SIG-M5 (cell line): ENCODE results near the gene OLFM1.
"Not testable (repeated sequence)": the region's sequence is repeated elsewhere in the genome, so short reads cannot be mapped to it uniquely, and the experiment has no call there.

Experiments
- DNase-seq: peaks from one replicate; lab custom pipeline; 2025; lab: John Stamatoyannopoulos, UW

OLFM1 gene

DNA sequence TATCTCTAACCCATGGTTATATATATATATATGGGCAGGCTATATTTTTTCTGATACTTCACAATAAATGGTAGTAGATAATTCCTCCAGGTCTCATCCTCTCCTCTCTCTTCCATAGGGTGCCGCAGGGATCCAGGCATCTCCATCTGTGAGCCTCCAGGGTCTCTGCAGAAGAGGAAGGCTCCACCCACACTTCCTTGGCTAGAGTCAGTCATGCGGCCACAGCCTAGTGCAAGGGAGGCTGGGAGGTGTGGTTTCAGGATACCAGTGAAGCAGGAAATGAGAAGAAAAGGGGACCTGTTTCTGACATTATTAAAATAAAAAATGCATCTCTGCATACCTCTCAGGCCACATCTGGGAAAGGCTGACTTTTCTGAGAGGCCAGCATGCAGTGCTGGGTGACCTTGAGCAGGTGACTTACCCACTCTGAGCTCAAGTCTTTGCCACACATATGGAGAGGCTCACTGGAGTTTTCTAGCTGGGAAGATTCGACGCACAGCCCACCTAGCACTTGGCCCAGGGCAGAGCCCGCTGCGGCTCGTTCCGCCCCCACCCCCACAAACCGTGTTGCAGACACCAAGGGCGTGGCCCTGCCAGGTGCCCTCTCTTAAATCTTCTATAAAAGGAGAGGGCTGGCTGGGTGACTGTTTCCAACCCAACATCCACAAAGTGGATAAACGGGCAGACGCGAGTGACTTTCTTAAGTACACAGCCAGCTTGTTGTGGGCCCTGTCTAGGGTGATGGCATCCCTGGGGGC lies 47.9 kb downstream of the OLFM1 start:
- no peak for DNase-seq

DNA sequence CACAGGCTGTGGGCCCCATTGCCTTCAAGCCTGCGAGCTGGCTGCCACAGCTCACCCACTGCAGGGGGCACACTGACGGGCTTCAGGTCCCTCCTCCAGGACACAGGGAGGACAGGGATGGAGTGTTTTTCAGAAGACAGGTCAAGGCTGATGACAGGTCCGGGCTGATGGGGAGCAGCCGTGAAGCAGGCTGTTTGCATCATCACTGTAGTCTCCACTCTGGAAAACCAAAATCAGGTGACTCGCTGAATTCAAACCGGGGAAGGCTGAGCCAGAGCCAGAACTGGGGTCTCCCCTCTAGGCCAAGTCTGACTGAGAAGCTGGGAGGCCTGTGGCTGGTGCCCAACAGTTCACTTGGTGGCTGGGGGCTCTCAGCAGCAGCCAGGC lies 48.5 kb downstream of the OLFM1 start:
- DNase-seq = no peak

DNA sequence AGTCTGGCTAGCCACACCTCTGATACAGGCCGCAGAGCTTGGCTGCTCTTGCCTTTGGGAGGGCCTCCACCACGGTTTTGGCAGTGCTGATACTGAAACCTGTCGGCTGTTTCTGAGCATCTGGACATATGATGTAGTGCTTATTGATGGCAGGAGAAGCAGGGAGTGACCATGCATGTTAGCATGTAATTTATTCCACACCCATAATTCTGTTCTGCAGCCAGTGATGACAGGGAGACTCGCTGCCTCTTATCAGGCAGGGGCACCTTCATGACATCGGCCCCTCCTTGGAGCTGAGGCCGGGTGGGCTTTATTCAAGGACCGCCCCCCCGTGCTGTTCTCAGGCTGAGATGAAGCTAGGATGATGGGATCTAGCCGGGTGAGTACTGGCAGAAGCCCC lies 49.0 kb downstream of the OLFM1 start:
- no peak for DNase-seq

DNA sequence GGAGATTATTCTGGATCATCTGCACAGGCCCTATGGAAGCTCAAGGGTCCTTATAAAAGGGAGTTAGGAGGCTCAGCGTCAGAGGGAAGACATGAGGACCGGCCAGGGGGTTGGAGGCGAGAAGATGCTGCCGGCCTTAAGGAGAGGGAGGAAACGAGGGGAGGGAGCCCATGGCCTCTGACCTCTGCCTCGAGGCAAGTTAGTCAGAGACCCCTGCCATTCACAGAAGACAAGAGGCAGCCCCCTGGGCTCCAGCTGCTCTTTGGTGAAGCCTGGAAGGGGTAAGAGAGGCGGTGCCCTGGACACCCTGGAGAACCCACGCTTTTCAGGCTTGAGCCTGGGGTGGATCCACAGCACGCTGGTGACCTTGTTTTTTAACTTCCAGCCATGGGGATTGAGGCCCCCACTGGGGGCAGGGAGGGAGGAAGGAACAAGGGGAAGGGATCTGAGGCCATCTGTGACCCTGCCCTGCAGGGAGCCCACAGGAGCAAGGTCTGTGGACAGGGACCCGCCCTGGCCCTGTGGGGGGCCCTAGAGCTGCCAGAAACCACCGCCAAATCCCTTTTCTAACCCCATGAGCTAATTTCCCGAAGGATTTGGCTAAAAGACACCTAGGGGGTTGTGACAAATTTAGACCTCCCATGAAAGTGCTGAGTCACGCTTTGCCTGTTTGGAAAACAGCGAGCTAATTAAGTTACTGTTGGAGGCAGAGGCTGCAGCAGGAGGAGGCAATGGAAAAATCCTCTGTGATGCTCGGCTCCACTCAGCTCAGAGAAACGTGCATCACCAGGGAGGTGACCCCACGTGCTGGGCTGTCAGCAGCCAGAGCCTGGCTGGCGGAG lies 49.7 kb downstream of the OLFM1 start:
- no peak for DNase-seq

DNA sequence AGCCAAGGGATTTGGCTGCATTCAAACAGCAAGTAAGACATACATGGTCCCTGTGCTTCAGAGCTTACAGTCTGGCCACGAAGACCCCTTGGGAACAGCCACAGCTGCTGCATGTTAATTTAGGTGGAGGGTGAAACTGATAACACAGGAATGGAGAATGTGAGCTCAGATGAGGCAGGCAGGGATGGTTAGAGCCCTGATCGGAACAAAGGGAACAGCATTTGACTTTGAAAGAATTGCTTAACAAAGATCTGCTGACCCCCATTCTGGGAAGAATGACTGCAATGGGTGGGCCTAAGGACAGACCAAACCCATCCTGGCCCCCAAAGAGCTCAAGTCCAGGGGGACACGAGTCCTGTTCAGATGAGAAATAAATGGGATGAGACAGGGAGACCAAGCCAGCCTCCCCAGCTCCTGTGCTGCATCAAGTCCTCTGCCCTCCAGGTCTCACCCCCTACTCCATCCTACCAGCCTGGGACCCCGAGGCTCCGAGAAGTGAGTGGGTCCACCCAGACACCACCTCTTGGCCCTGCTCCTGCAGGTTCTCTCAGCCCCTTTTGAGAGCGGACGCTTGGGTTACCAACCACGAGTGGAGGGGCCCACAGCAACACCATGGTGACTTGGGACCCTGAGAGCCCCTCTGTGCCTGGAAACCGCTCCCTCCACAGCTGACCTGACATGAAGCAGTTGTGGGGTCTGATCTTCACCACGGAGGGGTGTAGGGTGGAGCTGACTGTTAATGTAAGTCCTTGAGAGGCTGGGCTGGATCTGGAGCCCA lies 50.8 kb downstream of the OLFM1 start:
- DNase-seq = no peak

DNA sequence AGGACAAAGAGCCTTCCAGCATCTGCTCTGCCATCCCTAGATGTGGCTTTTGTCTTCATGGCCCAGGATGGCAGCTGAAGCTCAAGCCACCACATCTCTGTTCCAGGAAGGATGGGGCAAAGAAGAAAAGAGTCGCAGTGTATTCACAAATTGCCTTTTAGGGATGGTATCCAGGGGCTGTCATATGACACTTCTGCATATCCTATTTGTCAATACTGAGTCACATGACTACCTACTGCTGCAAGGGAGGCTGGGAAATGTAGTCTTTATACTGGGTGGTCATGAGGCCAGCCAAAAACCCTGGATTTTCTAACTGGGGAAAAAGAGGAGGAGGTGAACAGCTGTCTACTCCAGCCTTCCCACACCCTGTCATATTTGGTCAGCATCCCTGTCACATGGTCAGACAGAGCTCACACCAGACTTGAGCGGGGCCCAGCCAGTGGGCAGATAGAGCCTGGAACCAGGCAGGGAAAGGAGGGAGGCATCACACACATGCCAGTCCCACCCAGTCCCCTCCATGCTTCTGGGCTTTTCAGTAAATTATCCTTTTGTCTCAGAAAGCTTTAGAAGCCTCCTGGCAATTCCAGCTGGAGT lies 52.0 kb downstream of the OLFM1 start:
- DNase-seq = no peak

DNA sequence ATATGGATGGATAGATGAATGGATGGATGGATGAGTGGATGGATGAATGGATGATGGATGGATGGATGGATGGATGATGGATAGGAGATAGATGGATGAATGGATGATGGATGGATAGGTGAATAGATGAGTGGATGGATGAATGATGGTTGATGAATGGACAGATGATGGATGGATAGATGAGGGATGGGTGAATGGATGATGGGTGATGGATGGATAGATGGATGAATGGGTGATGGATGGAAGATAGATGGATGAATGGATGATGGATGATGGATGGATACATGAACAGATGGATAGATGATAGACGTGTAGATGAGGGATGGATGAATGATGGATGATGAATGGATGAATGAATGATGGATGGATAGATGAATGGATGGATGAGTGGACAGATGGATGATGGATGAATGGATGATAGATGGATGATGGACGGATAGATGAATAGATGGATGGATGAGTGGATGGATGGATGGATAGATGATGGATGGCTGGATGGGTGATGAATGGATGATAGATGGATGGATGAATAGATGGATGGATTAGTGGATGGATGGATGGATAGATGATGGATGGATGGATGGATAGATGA lies 53.8 kb downstream of the OLFM1 start:
- no peak for DNase-seq

DNA sequence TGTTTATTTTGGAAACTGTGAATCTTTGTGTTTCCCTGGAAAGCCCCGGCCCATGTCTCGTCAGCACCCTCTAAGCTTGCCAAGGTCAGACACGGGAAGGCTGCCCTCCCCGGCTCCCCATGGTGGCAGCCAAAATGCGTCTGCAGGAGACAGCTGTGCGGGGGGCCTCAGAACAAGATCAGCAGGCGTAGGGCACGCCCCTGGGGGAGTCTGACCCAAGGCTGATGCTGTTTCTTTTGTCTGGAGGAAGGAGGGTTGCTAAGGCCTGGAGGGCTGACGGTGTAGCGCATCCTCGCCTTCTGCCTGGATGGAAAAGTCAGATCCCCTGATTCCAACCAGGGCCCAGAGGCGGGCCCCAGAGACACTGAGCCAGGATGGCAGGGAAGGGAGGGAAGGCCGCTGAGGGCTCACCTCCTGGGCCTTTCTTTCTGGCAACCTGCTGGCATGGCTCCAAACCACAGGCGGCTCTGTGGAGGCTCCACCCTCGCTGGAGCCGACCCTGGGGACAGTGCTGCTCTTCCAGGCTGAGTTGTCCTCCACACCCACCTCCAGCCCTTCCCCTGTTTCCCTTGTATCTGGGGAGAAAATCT lies 57.2 kb downstream of the OLFM1 start:
- no peak for DNase-seq

DNA sequence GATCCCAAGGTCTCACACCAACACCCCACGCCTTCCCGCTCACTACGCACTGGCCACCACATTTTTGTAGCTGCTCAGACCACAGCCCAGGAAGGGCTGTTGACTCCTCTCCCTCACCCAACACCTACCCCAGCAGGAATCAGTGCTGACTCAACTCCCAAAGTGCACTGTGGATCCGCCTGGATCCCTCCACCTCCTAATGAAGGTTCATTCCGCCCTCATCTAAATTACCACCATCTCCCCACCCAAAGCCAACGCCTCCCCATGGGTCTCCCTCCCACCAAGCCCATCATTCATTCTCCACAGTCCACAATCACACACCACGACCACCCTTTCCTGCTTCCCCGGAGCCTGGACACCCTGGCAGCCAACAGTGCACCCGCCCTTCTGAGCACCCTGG lies 57.8 kb downstream of the OLFM1 start:
- DNase-seq = no peak

DNA sequence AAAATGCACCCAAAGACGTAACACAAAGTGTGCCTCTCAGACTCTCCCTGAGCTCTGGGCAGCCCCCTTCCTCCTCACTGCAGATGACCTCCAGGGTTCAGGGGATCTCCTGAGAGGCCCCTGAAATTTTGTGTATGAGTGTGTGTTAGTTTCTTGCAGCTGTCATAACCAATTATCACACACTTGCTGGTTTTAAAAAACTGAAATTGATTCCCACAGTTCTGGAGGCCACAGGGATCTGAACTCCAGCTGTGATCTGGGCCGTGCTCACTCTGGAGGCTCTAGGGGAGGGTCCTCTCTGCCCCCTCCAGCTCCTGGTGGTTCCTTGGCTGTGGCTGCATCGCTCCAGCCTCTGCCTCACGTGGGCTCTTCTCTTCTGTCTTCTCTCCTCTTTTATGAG lies 58.8 kb downstream of the OLFM1 start:
- DNase-seq = no peak

DNA sequence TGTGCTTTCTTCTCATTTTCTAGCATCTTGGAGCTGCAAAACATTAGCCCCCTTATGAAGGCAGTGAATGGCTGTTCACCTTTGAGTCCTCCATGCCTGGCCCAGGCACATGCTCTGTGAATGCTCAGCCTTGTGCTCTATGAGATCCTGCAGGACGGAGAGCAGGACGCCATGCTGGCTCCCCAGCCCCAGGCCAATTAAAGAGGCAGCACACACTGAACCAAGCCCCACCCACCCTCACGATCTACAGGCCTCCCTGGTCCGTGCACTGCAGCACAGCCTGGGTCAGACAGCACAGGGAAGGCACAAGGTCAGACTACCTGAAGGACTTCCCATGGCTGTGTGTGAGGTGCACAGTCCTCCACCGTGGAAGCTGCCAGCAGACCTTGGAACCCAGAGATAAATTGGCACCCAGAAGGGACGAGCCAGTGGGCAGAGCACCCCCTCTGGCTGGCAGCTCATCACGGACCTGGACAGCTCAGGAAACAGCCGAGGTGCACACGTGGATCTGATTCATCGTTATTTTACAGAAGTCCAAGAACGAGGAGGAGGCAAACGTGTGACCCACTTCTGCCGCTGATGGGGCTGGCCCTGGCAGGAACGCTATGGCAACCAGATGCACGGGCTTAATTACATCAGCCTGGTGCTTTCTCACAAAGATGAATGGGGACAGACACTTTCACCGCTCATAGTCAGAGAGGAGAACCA lies 59.5 kb downstream of the OLFM1 start:
- DNase-seq = no peak

DNA sequence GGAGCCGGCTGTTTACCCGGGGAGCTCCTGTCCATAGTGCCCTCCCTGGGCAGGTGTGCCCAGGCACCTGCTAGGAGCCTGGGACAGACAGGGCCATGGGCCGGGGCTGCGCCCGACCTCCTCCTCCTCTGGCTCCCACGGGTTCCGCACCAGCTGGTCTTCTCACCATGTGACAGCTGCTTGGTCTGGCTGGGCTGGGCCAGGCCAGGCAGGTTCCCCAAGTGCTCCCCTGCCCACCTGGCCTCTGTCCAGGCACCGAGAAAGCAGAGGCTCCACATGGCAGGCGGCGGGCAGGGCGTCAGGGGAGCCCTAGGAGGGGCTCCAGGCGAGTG lies 60.0 kb downstream of the OLFM1 start:
- DNase-seq = no peak

DNA sequence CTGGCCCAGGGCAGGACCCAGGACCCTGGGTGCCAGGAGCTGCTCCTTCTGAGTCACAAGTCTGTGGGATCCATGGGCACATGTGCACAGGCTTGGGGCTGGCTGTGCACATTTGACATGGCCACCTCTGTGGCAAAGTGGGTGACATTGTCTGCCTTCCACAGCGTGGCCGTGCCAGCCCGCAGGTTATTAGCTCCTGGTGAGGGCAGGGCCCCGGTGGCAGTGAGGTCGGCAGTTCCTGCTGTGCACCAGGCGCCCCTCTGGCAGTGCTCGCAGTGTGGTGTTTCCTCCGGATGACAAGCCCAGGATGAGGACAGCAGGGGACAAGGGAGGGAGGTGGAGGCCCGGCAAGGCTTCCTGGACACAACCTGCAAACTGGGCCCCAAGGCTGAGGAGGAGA lies 60.5 kb downstream of the OLFM1 start:
- DNase-seq = no peak

DNA sequence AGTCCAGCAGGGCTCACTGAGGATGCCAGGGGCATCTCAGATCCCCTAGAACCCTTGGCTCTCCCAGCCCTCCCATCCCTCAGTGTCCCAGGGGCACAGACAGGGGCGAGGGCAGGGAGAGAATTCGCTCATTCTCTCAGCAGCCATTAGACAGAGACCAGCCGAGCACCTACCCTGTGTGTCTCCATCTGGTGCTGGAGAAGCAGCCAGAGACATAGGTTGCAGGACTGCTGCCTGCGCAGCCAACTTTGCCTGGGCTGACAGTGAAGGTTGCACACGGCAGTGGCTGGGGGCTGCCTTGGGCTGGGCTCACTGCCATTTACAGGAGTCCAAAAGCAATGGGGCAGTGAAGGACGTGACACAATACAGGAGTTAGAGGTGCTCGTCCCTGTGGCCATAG lies 60.9 kb downstream of the OLFM1 start:
- no peak for DNase-seq

DNA sequence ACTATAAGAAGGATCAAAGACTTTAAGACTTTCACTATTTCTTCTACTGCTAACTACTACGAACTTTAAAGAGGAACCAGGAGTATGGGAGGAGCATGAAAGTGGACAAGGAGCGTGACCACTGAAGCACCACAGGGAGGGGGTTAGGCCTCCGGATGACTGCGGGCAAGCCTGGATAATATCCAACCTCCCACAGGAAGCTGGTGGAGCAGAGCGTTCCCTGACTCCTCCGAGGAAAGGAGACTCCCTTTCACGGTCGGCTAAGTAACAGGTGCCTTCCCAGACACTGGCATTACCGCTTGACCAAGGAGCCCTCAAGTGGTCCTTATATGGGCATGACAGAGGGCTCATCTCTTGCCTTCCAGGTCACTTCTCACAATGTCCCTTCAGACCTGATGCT lies 62.4 kb downstream of the OLFM1 start:
- DNase-seq = not testable (repeated sequence)

DNA sequence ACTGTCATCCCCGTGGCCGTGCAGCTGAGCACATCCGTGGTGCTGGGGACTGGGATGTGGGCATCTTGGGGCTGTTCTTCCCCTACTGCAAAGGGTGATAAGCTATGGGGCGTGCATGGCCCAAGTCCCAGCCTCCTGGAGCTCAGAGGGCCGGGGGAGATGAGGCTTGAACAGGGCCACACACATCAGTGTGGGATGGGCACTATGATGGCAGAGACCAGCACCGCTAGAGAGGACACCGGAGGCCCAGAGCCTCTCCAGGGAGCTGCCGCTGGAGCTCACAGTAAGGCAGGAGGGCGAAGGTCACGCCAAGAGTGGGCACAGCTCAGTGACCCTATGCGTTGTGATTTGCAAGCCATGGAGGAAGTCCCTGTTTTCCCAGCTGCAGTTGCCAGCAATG lies 63.5 kb downstream of the OLFM1 start:
- DNase-seq = no peak

DNA sequence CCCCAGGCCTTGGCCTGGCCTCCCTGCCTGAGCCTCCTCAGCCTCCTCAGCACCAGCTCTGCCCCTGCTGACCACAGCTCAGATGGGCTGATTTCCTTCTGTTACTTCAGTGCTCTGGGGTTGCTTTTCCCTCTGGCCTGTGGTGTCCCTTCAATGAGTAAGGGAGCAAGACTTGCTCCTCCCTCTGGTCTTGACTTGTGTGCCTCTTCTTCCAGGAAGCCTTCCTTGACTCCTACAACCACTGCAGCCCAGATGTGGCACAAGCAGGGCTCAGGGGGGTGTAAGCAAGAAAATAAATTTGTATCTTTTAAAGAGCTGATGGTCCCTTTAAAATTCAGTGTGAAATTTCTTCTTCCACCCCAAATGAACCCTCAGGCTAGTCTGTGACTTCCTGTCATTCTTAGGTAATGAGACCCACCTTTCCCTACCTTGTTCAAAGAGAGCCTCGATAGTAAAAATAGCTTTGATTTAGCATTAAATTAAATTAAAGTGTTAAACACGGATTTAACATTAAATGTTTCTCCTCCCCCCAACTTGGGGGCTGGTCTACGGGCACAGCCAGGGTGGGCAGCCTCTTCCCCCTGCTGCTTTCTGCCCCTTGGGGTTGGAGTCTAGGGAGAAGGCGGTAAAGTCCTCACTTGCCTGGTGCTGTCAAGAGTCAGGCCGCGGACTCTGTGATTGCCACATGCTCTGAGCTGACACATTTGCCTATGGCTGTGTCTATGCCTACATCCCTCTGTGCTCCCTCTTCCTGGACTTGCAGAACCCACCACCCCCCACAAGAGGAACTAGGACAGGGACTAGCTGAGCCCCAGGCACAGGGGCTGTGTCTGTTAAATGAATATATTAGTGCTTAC lies 64.5 kb downstream of the OLFM1 start:
- DNase-seq = no peak

DNA sequence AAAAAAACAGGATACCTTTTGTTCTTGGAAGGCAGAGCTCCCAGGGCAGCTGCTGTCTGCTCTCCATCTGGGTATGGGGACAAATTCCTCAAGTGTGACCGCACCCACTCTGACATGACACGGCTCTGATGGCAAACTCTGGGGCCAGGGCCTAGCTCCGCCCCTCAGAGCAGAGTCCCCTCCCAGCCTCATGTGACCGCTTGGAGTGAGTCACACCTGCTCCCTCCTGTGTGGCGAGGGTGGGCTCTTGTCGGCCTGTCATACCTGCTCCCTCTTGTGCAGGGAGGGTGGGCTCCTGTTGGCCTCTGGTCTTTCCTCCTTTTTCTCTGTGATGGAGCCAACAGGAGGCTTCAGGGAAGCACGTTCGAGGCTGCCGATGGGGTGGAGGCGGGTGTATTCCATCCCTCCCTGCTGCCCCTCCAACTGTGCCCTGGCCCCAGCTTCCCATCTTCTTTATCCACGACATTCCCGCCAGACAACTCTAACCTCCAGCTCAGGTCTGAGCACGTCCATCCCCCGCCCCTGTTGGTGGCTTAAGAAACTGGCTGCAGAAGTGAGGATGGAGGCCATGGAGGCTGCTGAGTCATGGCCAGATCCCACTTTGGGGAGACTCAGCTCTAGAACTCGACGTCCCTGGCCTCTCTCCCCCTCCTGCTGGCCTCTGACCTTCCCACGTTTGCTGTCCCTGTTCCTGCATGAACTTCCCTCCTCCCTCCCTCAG lies 65.3 kb downstream of the OLFM1 start:
- no peak for DNase-seq

DNA sequence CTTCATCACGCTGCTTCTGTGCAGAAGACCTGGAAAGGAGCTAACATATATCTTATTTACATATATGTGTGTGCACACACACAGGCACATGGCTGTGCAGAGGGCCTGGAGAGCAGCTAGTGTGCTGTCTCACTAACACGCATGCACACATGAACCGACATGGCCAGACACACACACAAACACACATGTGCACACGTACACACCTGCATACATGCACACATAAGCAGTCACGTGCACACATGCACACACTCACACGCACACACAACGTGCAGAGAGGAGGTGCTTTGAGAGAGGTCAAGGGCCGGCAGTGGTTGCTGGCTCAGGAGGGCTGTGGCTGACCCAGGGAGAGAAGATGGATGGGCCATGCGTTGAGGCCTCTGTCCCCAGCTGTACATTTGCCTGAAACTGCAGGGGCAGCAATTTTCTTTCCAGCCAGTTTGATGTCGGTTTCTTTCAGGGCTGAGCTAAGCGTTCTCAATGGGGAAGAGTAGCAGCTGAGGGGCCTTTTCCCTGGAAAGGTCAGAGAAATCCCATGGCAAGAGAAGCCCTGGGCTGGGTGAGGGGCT lies 66.7 kb downstream of the OLFM1 start:
- DNase-seq = no peak
